ENCODE measurements around the gene MS4A10. TPM values are rescaled to one million over a fixed set of nuclear protein-coding genes. Genes with fewer than 3 reads are reported as not detected.

Gene MS4A10
- total and polyA plus RNA-seq, 10 of the 15 experiments (the other 5 are each of a cell fraction or from before 2014, with no cell fraction given): not detected

DNA sequence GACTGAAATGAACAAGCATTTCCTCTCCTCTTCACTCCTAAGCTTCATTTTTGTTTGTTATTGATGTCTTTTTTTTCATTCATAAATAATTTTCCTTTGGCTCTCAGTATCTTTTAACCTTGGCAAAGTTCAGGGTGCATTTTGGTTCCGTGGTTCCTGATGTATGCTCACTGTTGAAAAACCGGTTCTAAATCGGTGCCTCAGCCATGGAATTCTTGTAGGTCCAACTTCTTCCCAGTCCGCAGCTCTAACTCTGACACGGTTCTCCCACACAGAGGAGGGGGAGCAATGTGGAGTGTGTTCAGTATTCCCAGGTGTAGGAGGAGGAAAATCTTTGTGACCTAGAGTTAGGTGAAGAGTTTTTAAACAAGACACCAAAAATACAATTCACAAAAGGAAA lies 41.0 kb upstream of the MS4A10 start:
- no TSS peak for BruUV-seq (replicated peaks)
- 76% methylated on average over 5 of the region's 5 CpGs for WGBS (ENCODE audit: insufficient coverage, insufficient replicate concordance, low lambda C conversion rate, missing lambda C conversion rate)
- Histone ChIP-seq H3K4me2 (ENCODE audit: control insufficient read depth, insufficient read depth) (no peak overlapping the region), H3K4me3 (no peak overlapping the region), H4K20me1 (ENCODE audit: control insufficient read depth, insufficient read depth) (no peaks in the 10 kb centered on the region), H3K27ac (ENCODE audit: control insufficient read depth, insufficient read depth) (no peak overlapping the region), H3K4me1 (ENCODE audit: control insufficient read depth, insufficient read depth, low read length) (no peaks in the 10 kb centered on the region), H3K79me2 (ENCODE audit: control insufficient read depth, insufficient read depth, low read length) (no peaks in the 10 kb centered on the region), H3K36me3 (ENCODE audit: control insufficient read depth in 2 of 2, insufficient read depth in 2 of 2, low read length in 1 of 2) (no peaks in the 10 kb centered on the region), H3K9ac (ENCODE audit: control insufficient read depth, insufficient read depth, low read length) (no peak overlapping the region), H3K27me3 (replicated peaks in 1 of 2; ENCODE audit: control insufficient read depth in 2 of 2, insufficient read depth in 2 of 2, low read length in 1 of 2) (no peaks in the 10 kb centered on the region), H3K9me3 (replicated peaks; ENCODE audit: control insufficient read depth, insufficient read depth, low read length) (no peaks in the 10 kb centered on the region; the same call in 2 of the 3 replicates), H2AFZ (ENCODE audit: control insufficient read depth, low read depth, low read length) (no peak overlapping the region)
- RAD21 ChIA-PET (ENCODE audit: unreplicated experiment): no interaction called here
- ATAC-seq (no peak), FAIRE-seq (no peak), DNase-seq (ENCODE audit: low read depth, low spot score) (no peak)
- in situ Hi-C loops (cut with MboI) (no loop called here), intact Hi-C loops (cut with micrococcal nuclease; ENCODE audit: unreplicated experiment) (no loop called here)
- POLR2A ChIA-PET: no interaction called here
- CTCF ChIA-PET: interaction anchor here (1.1 kb wide), 1 partner anchor 86 kb away, joined by 3 read pairs; no protein-coding TSS in a partner anchor
- TF ChIP-seq CHD1 (IDR thresholded peaks at IDR 0.05; ENCODE audit: low read depth, low read length): no peak
- TF ChIP-seq NR2C2 (IDR thresholded peaks at IDR 0.05; ENCODE audit: borderline replicate concordance, control insufficient read depth, insufficient read length, low read depth): no peak
- TF ChIP-seq, protein P1, sequence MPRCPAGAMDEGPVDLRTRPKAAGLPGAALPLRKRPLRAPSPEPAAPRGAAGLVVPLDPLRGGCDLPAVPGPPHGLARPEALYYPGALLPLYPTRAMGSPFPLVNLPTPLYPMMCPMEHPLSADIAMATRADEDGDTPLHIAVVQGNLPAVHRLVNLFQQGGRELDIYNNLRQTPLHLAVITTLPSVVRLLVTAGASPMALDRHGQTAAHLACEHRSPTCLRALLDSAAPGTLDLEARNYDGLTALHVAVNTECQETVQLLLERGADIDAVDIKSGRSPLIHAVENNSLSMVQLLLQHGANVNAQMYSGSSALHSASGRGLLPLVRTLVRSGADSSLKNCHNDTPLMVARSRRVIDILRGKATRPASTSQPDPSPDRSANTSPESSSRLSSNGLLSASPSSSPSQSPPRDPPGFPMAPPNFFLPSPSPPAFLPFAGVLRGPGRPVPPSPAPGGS (IDR thresholded peaks at IDR 0.05; ENCODE audit: borderline replicate concordance, insufficient read depth, low read depth, low read length, poor library complexity, severe bottlenecking): no peak
- no peak for TF ChIP-seq CREM (IDR thresholded peaks at IDR 0.05; ENCODE audit: low read depth)
- no peak for TF ChIP-seq ATF7 (IDR thresholded peaks at IDR 0.05; ENCODE audit: low read depth)
- no peak for TF ChIP-seq TCF12 (IDR thresholded peaks at IDR 0.05; ENCODE audit: low read depth, low read length)
- TF ChIP-seq, protein P2, sequence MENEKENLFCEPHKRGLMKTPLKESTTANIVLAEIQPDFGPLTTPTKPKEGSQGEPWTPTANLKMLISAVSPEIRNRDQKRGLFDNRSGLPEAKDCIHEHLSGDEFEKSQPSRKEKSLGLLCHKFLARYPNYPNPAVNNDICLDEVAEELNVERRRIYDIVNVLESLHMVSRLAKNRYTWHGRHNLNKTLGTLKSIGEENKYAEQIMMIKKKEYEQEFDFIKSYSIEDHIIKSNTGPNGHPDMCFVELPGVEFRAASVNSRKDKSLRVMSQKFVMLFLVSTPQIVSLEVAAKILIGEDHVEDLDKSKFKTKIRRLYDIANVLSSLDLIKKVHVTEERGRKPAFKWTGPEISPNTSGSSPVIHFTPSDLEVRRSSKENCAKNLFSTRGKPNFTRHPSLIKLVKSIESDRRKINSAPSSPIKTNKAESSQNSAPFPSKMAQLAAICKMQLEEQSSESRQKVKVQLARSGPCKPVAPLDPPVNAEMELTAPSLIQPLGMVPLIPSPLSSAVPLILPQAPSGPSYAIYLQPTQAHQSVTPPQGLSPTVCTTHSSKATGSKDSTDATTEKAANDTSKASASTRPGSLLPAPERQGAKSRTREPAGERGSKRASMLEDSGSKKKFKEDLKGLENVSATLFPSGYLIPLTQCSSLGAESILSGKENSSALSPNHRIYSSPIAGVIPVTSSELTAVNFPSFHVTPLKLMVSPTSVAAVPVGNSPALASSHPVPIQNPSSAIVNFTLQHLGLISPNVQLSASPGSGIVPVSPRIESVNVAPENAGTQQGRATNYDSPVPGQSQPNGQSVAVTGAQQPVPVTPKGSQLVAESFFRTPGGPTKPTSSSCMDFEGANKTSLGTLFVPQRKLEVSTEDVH (IDR thresholded peaks at IDR 0.05; ENCODE audit: low read depth, partially characterized antibody): no peak
- TF ChIP-seq, protein P3, sequence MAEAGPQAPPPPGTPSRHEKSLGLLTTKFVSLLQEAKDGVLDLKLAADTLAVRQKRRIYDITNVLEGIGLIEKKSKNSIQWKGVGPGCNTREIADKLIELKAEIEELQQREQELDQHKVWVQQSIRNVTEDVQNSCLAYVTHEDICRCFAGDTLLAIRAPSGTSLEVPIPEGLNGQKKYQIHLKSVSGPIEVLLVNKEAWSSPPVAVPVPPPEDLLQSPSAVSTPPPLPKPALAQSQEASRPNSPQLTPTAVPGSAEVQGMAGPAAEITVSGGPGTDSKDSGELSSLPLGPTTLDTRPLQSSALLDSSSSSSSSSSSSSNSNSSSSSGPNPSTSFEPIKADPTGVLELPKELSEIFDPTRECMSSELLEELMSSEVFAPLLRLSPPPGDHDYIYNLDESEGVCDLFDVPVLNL (IDR thresholded peaks at IDR 0.05; ENCODE audit: low read depth, low read length): no peak
- no peak for TF ChIP-seq HDGF (IDR thresholded peaks at IDR 0.05)
- SMC1A ChIA-PET (ENCODE audit: uncharacterized antibody, unreplicated experiment): no interaction called here
